ENCODE results near the gene CHST12.
"Not testable (repeated sequence)": the region's sequence is repeated elsewhere in the genome, so short reads cannot be mapped to it uniquely, and the experiment has no call there.

CHST12 gene

DNA sequence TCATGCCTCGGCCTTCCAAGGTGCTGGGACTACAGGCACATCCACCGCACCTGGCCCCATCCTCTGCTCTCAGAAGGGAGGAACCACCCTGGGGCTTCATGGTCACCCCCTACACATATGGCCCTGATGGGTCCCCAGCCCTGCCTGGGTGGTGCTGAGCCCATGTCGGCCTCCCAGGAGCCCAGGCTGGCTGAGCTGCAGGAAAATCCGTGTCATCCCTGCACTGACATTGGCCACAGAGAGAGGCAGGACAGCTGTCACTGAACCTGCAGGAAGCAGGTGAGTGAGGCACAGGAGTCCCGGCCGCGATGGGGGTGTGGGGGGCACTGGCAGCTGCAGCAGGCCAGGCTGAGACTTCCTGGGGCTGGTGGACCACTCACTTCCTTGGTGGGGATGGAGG, 64.8 kb downstream of the CHST12 start:
- no peak overlapping the region for H3K4me3 ChIP-seq (ENCODE audit: low read length)
- H3K79me2 ChIP-seq (ENCODE audit: low read length) = no peaks in the 10 kb centered on the region
- no peak for DNase-seq
- TF ChIP-seq, protein P1, sequence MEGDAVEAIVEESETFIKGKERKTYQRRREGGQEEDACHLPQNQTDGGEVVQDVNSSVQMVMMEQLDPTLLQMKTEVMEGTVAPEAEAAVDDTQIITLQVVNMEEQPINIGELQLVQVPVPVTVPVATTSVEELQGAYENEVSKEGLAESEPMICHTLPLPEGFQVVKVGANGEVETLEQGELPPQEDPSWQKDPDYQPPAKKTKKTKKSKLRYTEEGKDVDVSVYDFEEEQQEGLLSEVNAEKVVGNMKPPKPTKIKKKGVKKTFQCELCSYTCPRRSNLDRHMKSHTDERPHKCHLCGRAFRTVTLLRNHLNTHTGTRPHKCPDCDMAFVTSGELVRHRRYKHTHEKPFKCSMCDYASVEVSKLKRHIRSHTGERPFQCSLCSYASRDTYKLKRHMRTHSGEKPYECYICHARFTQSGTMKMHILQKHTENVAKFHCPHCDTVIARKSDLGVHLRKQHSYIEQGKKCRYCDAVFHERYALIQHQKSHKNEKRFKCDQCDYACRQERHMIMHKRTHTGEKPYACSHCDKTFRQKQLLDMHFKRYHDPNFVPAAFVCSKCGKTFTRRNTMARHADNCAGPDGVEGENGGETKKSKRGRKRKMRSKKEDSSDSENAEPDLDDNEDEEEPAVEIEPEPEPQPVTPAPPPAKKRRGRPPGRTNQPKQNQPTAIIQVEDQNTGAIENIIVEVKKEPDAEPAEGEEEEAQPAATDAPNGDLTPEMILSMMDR (IDR thresholded peaks at IDR 0.05; ENCODE audit: low read length) = no peak
- no peak for TF ChIP-seq EZH2 (optimal IDR thresholded peaks at IDR 0.05; ENCODE audit: low read depth, low read length)
- TF ChIP-seq EZH2phosphoT487 (IDR thresholded peaks at IDR 0.05; ENCODE audit: low read length) = no peak
- H2AFZ ChIP-seq (ENCODE audit: low read length) = no peak overlapping the region
- no peak overlapping the region for H3K27ac ChIP-seq (ENCODE audit: low read length)
- H3K9me2 ChIP-seq (replicated peaks; ENCODE audit: insufficient read depth, low read length) = no peaks in the 10 kb centered on the region
- no peaks in the 10 kb centered on the region for H3K4me1 ChIP-seq (ENCODE audit: low read length)
- no peaks in the 10 kb centered on the region for H3K9me3 ChIP-seq (replicated peaks; ENCODE audit: insufficient read depth, low read length)
- H3K27me3 ChIP-seq (replicated peaks; ENCODE audit: insufficient read depth, low read length) = peaks cover 23% of the 10 kb centered on the region
- no peaks in the 10 kb centered on the region for H4K20me1 ChIP-seq (ENCODE audit: insufficient read depth, low read length)
- H3F3A ChIP-seq (ENCODE audit: insufficient read depth, low read length) = no peaks in the 10 kb centered on the region
- H3K36me3 ChIP-seq (replicated peaks; ENCODE audit: insufficient read depth, low read length) = no peaks in the 10 kb centered on the region
- H3K9ac ChIP-seq (ENCODE audit: low read length) = no peak overlapping the region
- H3K4me2 ChIP-seq (ENCODE audit: low read depth, low read length) = no peak overlapping the region

DNA sequence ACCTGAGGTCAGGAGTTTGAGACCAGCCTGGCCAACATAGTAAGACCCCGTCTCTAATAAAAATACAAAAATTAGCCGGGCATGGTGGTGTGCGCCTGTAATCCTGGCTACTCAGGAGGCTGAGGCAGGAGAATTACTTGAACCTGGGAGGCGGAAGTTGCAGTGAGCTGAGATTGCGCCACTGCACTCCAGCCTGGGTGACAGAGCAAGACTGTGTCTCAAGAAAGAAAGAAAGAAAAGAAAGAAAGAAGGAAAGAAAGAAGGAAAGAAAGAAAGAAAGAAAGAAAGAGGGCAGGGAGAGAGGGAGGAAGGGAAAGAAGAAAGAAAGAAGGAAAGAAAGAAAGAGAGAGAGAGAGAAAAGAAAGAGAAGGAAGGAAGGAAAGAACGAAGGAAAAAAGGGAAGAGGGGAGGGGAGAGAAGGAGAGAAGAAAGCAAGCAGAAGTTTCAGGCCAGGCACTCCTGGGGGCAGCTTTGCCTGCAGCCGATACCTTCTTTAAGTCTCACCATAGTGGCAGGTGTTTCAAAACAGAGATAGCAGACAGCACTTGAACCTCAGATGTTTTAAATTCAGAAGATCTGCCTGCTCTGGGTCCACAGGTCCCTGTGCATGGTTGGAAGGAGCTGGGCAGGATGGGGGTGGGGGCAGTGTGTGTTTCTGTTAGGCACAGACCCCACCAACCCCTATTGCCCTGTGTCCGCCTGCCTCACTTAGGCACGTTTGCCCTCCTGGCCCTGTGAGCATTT, 66.2 kb downstream of the CHST12 start:
- H3F3A ChIP-seq (ENCODE audit: insufficient read depth, low read length); H3K4me3 ChIP-seq (ENCODE audit: low read length); H4K20me1 ChIP-seq (ENCODE audit: insufficient read depth, low read length); H3K4me2 ChIP-seq (ENCODE audit: low read depth, low read length); H3K9me2 ChIP-seq (replicated peaks; ENCODE audit: insufficient read depth, low read length); H3K27ac ChIP-seq (ENCODE audit: low read length); H3K9me3 ChIP-seq (replicated peaks; ENCODE audit: insufficient read depth, low read length); H2AFZ ChIP-seq (ENCODE audit: low read length); H3K79me2 ChIP-seq (ENCODE audit: low read length); H3K36me3 ChIP-seq (replicated peaks; ENCODE audit: insufficient read depth, low read length); DNase-seq; H3K9ac ChIP-seq (ENCODE audit: low read length); H3K4me1 ChIP-seq (ENCODE audit: low read length): not testable (repeated sequence)
- H3K27me3 ChIP-seq (replicated peaks; ENCODE audit: insufficient read depth, low read length) = peaks cover 34% of the 10 kb centered on the region

DNA sequence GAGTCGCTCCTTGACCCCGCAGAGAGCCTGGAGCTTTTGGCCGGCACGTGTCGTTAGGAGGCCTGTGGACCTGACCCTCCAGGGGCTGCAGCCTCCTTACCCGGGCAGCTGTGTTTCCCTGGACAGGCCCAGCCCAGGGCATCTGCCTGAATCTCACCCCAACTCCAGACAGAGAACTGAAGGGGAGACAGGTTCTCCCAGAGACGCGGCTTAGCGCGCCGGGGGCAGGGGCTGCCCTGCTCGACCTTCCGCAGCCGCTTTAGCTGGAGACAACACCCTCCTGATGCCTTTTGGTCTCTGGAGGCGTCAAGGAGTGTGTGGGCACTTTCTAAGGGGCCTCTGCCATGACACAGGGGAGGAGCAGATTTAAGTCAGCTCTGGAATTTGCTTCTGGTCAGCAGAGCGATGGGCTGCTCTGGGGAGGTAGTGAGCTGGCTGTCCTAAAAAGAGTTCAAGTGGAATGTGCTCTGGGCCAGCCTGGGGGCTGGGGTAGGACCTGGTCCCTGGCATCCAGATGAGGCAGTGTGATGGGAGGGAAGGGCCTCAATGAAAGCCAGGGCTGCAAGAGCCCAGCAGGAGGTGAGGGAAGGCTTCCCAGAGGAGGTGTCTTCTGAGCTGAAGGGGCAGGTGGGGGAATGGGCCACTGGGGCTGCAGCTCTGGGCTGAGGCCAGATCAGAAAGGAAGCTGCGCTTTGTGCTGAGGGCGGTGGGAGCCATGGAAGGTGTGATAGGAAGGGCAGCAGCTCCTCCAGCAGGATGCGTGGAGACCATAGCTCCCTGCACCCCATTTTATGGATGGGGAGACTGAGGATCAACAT, 67.0 kb downstream of the CHST12 start:
- Histone ChIP-seq H3K36me3 (replicated peaks; ENCODE audit: insufficient read depth, low read length) (no peaks in the 10 kb centered on the region), H3K4me3 (ENCODE audit: low read length) (no peak overlapping the region), H2AFZ (ENCODE audit: low read length) (no peak overlapping the region), H3K9ac (ENCODE audit: low read length) (no peak overlapping the region), H3K79me2 (ENCODE audit: low read length) (no peaks in the 10 kb centered on the region), H3K27me3 (replicated peaks; ENCODE audit: insufficient read depth, low read length) (peaks cover 34% of the 10 kb centered on the region), H3F3A (ENCODE audit: insufficient read depth, low read length) (no peaks in the 10 kb centered on the region), H3K9me2 (replicated peaks; ENCODE audit: insufficient read depth, low read length) (no peaks in the 10 kb centered on the region), H3K4me1 (ENCODE audit: low read length) (no peaks in the 10 kb centered on the region), H4K20me1 (ENCODE audit: insufficient read depth, low read length) (no peaks in the 10 kb centered on the region), H3K27ac (ENCODE audit: low read length) (no peak overlapping the region), H3K4me2 (ENCODE audit: low read depth, low read length) (no peak overlapping the region), H3K9me3 (replicated peaks; ENCODE audit: insufficient read depth, low read length) (no peaks in the 10 kb centered on the region)
- TF ChIP-seq EZH2 (optimal IDR thresholded peaks at IDR 0.05; ENCODE audit: low read depth, low read length) = no peak
- no peak for TF ChIP-seq EZH2phosphoT487 (IDR thresholded peaks at IDR 0.05; ENCODE audit: low read length)
- TF ChIP-seq, protein P1 (IDR thresholded peaks at IDR 0.05; ENCODE audit: low read length) = no peak
- DNase-seq = no peak

DNA sequence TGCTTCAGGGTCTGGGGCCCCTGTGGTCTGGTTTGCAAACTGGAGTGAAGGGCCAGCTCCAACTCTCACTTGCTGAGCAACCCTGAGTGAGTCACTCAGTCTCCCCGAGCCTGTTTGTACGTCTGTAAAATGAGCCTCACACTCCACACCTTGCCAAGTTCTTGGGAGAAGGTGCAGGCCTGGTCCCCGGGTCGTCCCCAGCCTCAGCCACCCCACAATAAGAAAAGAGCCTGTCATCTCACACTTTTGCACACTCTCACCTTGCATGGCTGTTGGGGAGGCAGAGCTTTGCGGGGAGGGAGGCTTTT, 67.6 kb downstream of the CHST12 start:
- H3K79me2 ChIP-seq (ENCODE audit: low read length) = no peaks in the 10 kb centered on the region
- H3F3A ChIP-seq (ENCODE audit: insufficient read depth, low read length) = no peaks in the 10 kb centered on the region

More for the DNA sequence above, 67.6 kb downstream of the CHST12 start:
- H3K4me1 ChIP-seq (ENCODE audit: low read length) = no peaks in the 10 kb centered on the region
- H2AFZ ChIP-seq (ENCODE audit: low read length) = no peak overlapping the region
- H3K9me3 ChIP-seq (replicated peaks; ENCODE audit: insufficient read depth, low read length) = no peaks in the 10 kb centered on the region
- peaks cover 34% of the 10 kb centered on the region for H3K27me3 ChIP-seq (replicated peaks; ENCODE audit: insufficient read depth, low read length)
- no peak overlapping the region for H3K4me3 ChIP-seq (ENCODE audit: low read length)
- no peak overlapping the region for H3K27ac ChIP-seq (ENCODE audit: low read length)
- no peak for DNase-seq
- no peak overlapping the region for H3K4me2 ChIP-seq (ENCODE audit: low read depth, low read length)
- TF ChIP-seq, protein P1 (IDR thresholded peaks at IDR 0.05; ENCODE audit: low read length) = no peak
- TF ChIP-seq EZH2phosphoT487 (IDR thresholded peaks at IDR 0.05; ENCODE audit: low read length) = no peak
- TF ChIP-seq EZH2 (optimal IDR thresholded peaks at IDR 0.05; ENCODE audit: low read depth, low read length) = no peak
- no peaks in the 10 kb centered on the region for H3K36me3 ChIP-seq (replicated peaks; ENCODE audit: insufficient read depth, low read length)
- H3K9me2 ChIP-seq (replicated peaks; ENCODE audit: insufficient read depth, low read length) = no peaks in the 10 kb centered on the region
- H3K9ac ChIP-seq (ENCODE audit: low read length) = no peak overlapping the region
- H4K20me1 ChIP-seq (ENCODE audit: insufficient read depth, low read length) = no peaks in the 10 kb centered on the region

Measured in MM.1S (cell line).